IMR-90 (cell line): ENCODE measurements around the gene CDKAL1. TPM values are rescaled to one million over a fixed set of nuclear protein-coding genes. Genes with fewer than 3 reads are reported as not detected.

Experiments
- ATAC-seq: fragments of 200-7000 bp; cut with Tn5 transposase; 2 replicates; pipeline ENCODE4 v1.9.1; 2020; ENCODE audit warnings: low read depth, mild to moderate bottlenecking, moderate library complexity
- BruUV-seq: library from RNA; stranded (reverse); fragments of 400-500 nt; replicated peaks from 2 replicates; lab custom pipeline; 2021; lab: Mats Ljungman, UMichigan
- CTCF ChIA-PET: fragments of 300-600 bp; formaldehyde crosslinking; extraction: SDS; loops from one replicate; lab custom pipeline; 2021; ENCODE audit warnings: antibody characterized with exemption; lab: Yijun Ruan, JAX
- POLR2A ChIA-PET: fragments of 300-600 bp; sonication (Branson Sonifier 250); formaldehyde crosslinking; loops from one replicate; lab custom pipeline; 2022; ENCODE audit warnings: antibody characterized with exemption; ENCODE audit not compliant: unreplicated experiment; lab: Charles Lee
- DNase-seq: peaks from one replicate; pipeline ENCODE4 v3.0.0; 2013
- H2AFZ ChIP-seq: replicated peaks from 2 replicates; pipeline ENCODE3; 2013; ENCODE audit warnings: low read length, mild to moderate bottlenecking; ENCODE audit not compliant: poor library complexity
- H2AK5ac ChIP-seq: 2 replicates; pipeline ENCODE4 v1.6.1; 2013; ENCODE audit warnings: low read depth, low read length, inconsistent platforms
- H2AK9ac ChIP-seq: replicated peaks from 2 replicates; pipeline ENCODE3; 2013; ENCODE audit warnings: mild to moderate bottlenecking, low read depth, low read length, moderate library complexity; ENCODE audit not compliant: poor library complexity
- H2BK120ac ChIP-seq: 2 replicates; pipeline ENCODE4 v1.6.1; 2013; ENCODE audit warnings: low read depth, low read length, inconsistent platforms
- H2BK15ac ChIP-seq: 3 replicates; pipeline ENCODE4 v1.6.1; 2013; ENCODE audit warnings: low read depth, low read length, inconsistent platforms
- H2BK20ac ChIP-seq: 2 replicates; pipeline ENCODE4 v1.6.1; 2013; ENCODE audit warnings: low read depth, mild to moderate bottlenecking, inconsistent platforms, low read length, moderate library complexity
- H2BK5ac ChIP-seq: 2 replicates; pipeline ENCODE4 v1.6.1; 2013; ENCODE audit warnings: mild to moderate bottlenecking, low read depth, low read length, inconsistent platforms; ENCODE audit not compliant: poor library complexity, severe bottlenecking
- H3K14ac ChIP-seq: replicated peaks from 2 replicates; pipeline ENCODE4 v1.6.1; 2013; ENCODE audit warnings: low read depth, low read length, inconsistent platforms
- H3K18ac ChIP-seq: 2 replicates; pipeline ENCODE4 v1.6.1; 2013; ENCODE audit warnings: low read depth, low read length, control low read depth
- H3K23ac ChIP-seq: 2 replicates; pipeline ENCODE4 v1.6.1; 2013; ENCODE audit warnings: low read depth, low read length, inconsistent platforms
- H3K27ac ChIP-seq: 2 replicates; pipeline ENCODE4 v1.5.1; 2013; ENCODE audit warnings: mild to moderate bottlenecking, control low read depth, low read length; ENCODE audit not compliant: insufficient read depth
- H3K27me3 ChIP-seq: 2 replicates; pipeline ENCODE4 v1.6.1; 2013; ENCODE audit warnings: low read length; ENCODE audit not compliant: control insufficient read depth, insufficient read depth
- H3K36me3 ChIP-seq: 2 replicates; pipeline ENCODE4 v1.6.1; 2013; ENCODE audit warnings: low read length, mixed read lengths; ENCODE audit not compliant: control insufficient read depth, insufficient read depth
- H3K4ac ChIP-seq: 2 replicates; pipeline ENCODE4 v1.6.1; 2013; ENCODE audit warnings: low read depth, low read length, inconsistent platforms
- H3K4me1 ChIP-seq: 2 replicates; pipeline ENCODE4 v1.6.1; 2013; ENCODE audit warnings: low read length, mixed read lengths; ENCODE audit not compliant: control insufficient read depth, insufficient read depth
- H3K4me2 ChIP-seq: 2 replicates; pipeline ENCODE4 v1.6.1; 2013; ENCODE audit warnings: low read depth, mild to moderate bottlenecking, control low read depth, low read length, moderate library complexity
- H3K4me3 ChIP-seq: 2 replicates; pipeline ENCODE4 v1.5.1; 2013; ENCODE audit warnings: low read depth, mild to moderate bottlenecking, control low read depth, low read length, moderate library complexity; ENCODE audit not compliant: insufficient read depth
- H3K56ac ChIP-seq: 2 replicates; pipeline ENCODE4 v1.6.1; 2013; ENCODE audit warnings: low read length, inconsistent platforms; ENCODE audit not compliant: insufficient read depth; ENCODE audit errors: extremely low read depth
- H3K79me1 ChIP-seq, 2 experiments: 2 replicates each; pipeline ENCODE4 v1.6.1; 2013; ENCODE audit warnings: low read length in 2 of 2, inconsistent platforms in 1 of 2, low read depth in 1 of 2
- H3K9ac ChIP-seq: 2 replicates; pipeline ENCODE4 v1.6.1; 2013; ENCODE audit warnings: low read depth, low read length, control low read depth
- H3K9me1 ChIP-seq: 2 replicates; pipeline ENCODE4 v1.6.1; 2013; ENCODE audit warnings: low read length, inconsistent platforms; ENCODE audit not compliant: insufficient read depth
- H3K9me3 ChIP-seq: 2 replicates; pipeline ENCODE4 v1.6.1; 2013; ENCODE audit warnings: low read length; ENCODE audit not compliant: control insufficient read depth, insufficient read depth
- H4K20me1 ChIP-seq: 2 replicates; pipeline ENCODE4 v1.6.1; 2013; ENCODE audit warnings: low read length, inconsistent platforms; ENCODE audit not compliant: insufficient read depth
- H4K5ac ChIP-seq: 2 replicates; pipeline ENCODE4 v1.6.1; 2013; ENCODE audit warnings: mild to moderate bottlenecking, low read depth, low read length, control low read depth
- H4K8ac ChIP-seq, 2 experiments: 2 replicates each; pipeline ENCODE4 v1.6.1; 2013; ENCODE audit warnings: low read depth in 2 of 2, low read length in 2 of 2, control low read depth in 1 of 2, inconsistent platforms in 1 of 2
- H4K91ac ChIP-seq: 2 replicates; pipeline ENCODE4 v1.6.1; 2013; ENCODE audit warnings: low read depth, low read length, inconsistent platforms; ENCODE audit not compliant: insufficient read depth
- BHLHE40 ChIP-seq: fragments of 150-350 bp; IDR thresholded peaks from 2 replicates; pipeline ENCODE4 v1.6.1; 2016; ENCODE audit warnings: mild to moderate bottlenecking, low read depth, low read length
- CEBPB ChIP-seq: IDR thresholded peaks from 2 replicates; pipeline ENCODE4 v1.6.1; 2012; ENCODE audit warnings: low read depth, low read length, improper control_type of control experiment
- CHD1 ChIP-seq: IDR thresholded peaks from 2 replicates; pipeline ENCODE4 v1.6.1; 2012; ENCODE audit warnings: low read depth, low read length, improper control_type of control experiment
- FOS ChIP-seq: fragments of 150-350 bp; IDR thresholded peaks from 2 replicates; pipeline ENCODE4 v1.6.1; 2016; ENCODE audit warnings: low read depth, low read length
- MAFK ChIP-seq: IDR thresholded peaks from 2 replicates; pipeline ENCODE4 v1.6.1; 2012; ENCODE audit warnings: low read depth, low read length, improper control_type of control experiment
- MAZ ChIP-seq: IDR thresholded peaks from 2 replicates; pipeline ENCODE4 v1.6.1; 2012; ENCODE audit warnings: low read depth, mild to moderate bottlenecking, low read length, improper control_type of control experiment, moderate library complexity, borderline replicate concordance
- MXI1 ChIP-seq: IDR thresholded peaks from 2 replicates; pipeline ENCODE4 v1.6.1; 2012; ENCODE audit warnings: low read depth, mild to moderate bottlenecking, low read length, moderate library complexity, borderline replicate concordance
- NFE2L2 ChIP-seq: fragments of 150-350 bp; IDR thresholded peaks from 2 replicates; pipeline ENCODE4 v1.6.1; 2016; ENCODE audit warnings: low read depth, mild to moderate bottlenecking, low read length
- POLR2A ChIP-seq: IDR thresholded peaks from 2 replicates; pipeline ENCODE4 v1.6.1; 2012; ENCODE audit warnings: mild to moderate bottlenecking, low read depth, low read length
- RAD21 ChIP-seq: IDR thresholded peaks from 2 replicates; pipeline ENCODE4 v1.6.1; 2012; ENCODE audit warnings: low read length, improper control_type of control experiment
- RCOR1 ChIP-seq: IDR thresholded peaks from 2 replicates; pipeline ENCODE4 v1.6.1; 2012; ENCODE audit warnings: mild to moderate bottlenecking, low read length, improper control_type of control experiment; ENCODE audit not compliant: insufficient replicate concordance
- RFX5 ChIP-seq: IDR thresholded peaks from 2 replicates; pipeline ENCODE4 v1.8.0; 2012; ENCODE audit warnings: low read depth, mild to moderate bottlenecking, low read length, moderate library complexity
- SMC3 ChIP-seq: fragments of 150-350 bp; IDR thresholded peaks from 2 replicates; pipeline ENCODE4 v1.6.1; 2016; ENCODE audit warnings: low read depth, mild to moderate bottlenecking, antibody characterized with exemption, low read length, moderate library complexity
- USF2 ChIP-seq: fragments of 150-350 bp; IDR thresholded peaks from 2 replicates; pipeline ENCODE4 v1.6.1; 2017; ENCODE audit warnings: mild to moderate bottlenecking, antibody characterized with exemption, low read length, low read depth
- WGBS, 2 experiments: methylation state at CpG; one replicate each; pipeline versions ENCODE4 v1.1.5 to v1.1.7; 2013; ENCODE audit warnings: missing lambda C conversion rate in 2 of 2; ENCODE audit not compliant: insufficient read length in 1 of 2; ENCODE audit errors: extremely low coverage in 2 of 2; 5-methylcytosine and 5-hydroxymethylcytosine counted together
- dilution Hi-C: fragments of 300-500 bp; cut with HindIII; formaldehyde crosslinking; loops from one replicate; pipeline ENCODE4 v1.14.3; 2018; ENCODE audit warnings: low sequenced_read_pairs; ENCODE audit not compliant: unreplicated experiment
- in situ Hi-C: fragments of 300-500 bp; cut with MboI; formaldehyde crosslinking; loops from 3 replicates; pipeline ENCODE4 v1.14.3; 2019; ENCODE audit warnings: low sequenced_read_pairs, inconsistent platforms, mixed read lengths
- intact Hi-C: fragments of 100-400 bp; cut with micrococcal nuclease; formaldehyde crosslinking; loops from 2 replicates; pipeline ENCODE4 v1.10.0; 2022
- polyA plus RNA-seq, 3 experiments: library from polyadenylated mRNA; depleted of rRNA; stranded (reverse); fragments of >200 nt; gene quantifications; 2 replicates each; pipeline ENCODE4 v1.2.3, GENCODE V29; 2012; ENCODE audit warnings: low replicate concordance in 1 of 3
- total RNA-seq: library from RNA; depleted of rRNA; stranded (reverse); fragments of >200 nt; gene quantifications from 2 replicates; pipeline ENCODE4 v1.2.3, GENCODE V29; 2012
- TF ChIP-seq, protein P1 (sequence below): conservative IDR thresholded peaks from 2 replicates; pipeline ENCODE4 v1.5.1; 2012; ENCODE audit warnings: mild to moderate bottlenecking, low read depth, low read length, improper control_type of control experiment
- TF ChIP-seq, protein P2 (sequence below): fragments of 150-350 bp; IDR thresholded peaks from 2 replicates; pipeline ENCODE4 v1.6.1; 2016; ENCODE audit warnings: low read depth, mild to moderate bottlenecking, low read length, moderate library complexity, borderline replicate concordance

CDKAL1 gene
- total and polyA plus RNA-seq, 2 of the 4 experiments (the other 2 are of a cell fraction): 3.7 to 13.1 TPM

GRCh38 chr6:20657274-20657800 is 123.1 kb downstream of the CDKAL1 start:
- H4K20me1 ChIP-seq: no peaks in the 10 kb centered on the region
- no peak overlapping the region for H3K4me3 ChIP-seq
- ATAC-seq (no peak), DNase-seq (no peak)
- intact Hi-C loops (no loop called here), in situ Hi-C loops (no loop called here), dilution Hi-C loops (no loop called here)
- no peak overlapping the region for H3K23ac ChIP-seq
- H3K79me1 ChIP-seq: peaks cover 3 to 19% of the 10 kb centered on the region in 2 experiments; a peak in 3 of 4 replicates
- no peak overlapping the region for H2BK20ac ChIP-seq
- H3K56ac ChIP-seq: no peak overlapping the region
- H4K8ac ChIP-seq: no peak overlapping the region
- no peaks in the 10 kb centered on the region; the same call in none of the 2 replicates for H3K9me1 ChIP-seq
- H4K5ac ChIP-seq: no peak overlapping the region
- no peak for TF ChIP-seq NFE2L2
- no peak for TF ChIP-seq MAFK
- TF ChIP-seq, protein P1, sequence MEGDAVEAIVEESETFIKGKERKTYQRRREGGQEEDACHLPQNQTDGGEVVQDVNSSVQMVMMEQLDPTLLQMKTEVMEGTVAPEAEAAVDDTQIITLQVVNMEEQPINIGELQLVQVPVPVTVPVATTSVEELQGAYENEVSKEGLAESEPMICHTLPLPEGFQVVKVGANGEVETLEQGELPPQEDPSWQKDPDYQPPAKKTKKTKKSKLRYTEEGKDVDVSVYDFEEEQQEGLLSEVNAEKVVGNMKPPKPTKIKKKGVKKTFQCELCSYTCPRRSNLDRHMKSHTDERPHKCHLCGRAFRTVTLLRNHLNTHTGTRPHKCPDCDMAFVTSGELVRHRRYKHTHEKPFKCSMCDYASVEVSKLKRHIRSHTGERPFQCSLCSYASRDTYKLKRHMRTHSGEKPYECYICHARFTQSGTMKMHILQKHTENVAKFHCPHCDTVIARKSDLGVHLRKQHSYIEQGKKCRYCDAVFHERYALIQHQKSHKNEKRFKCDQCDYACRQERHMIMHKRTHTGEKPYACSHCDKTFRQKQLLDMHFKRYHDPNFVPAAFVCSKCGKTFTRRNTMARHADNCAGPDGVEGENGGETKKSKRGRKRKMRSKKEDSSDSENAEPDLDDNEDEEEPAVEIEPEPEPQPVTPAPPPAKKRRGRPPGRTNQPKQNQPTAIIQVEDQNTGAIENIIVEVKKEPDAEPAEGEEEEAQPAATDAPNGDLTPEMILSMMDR: no peak
- TF ChIP-seq FOS: no peak
- TF ChIP-seq, protein P2, sequence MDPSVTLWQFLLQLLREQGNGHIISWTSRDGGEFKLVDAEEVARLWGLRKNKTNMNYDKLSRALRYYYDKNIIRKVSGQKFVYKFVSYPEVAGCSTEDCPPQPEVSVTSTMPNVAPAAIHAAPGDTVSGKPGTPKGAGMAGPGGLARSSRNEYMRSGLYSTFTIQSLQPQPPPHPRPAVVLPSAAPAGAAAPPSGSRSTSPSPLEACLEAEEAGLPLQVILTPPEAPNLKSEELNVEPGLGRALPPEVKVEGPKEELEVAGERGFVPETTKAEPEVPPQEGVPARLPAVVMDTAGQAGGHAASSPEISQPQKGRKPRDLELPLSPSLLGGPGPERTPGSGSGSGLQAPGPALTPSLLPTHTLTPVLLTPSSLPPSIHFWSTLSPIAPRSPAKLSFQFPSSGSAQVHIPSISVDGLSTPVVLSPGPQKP: no peak
- no peak for TF ChIP-seq POLR2A
- TF ChIP-seq USF2: no peak
- TF ChIP-seq RCOR1: no peak
- no peak for TF ChIP-seq BHLHE40
- TF ChIP-seq SMC3: no peak
- TF ChIP-seq MAZ: no peak
- no peak for TF ChIP-seq RAD21
- TF ChIP-seq CHD1: no peak
- TF ChIP-seq RFX5: no peak
- no peak for TF ChIP-seq CEBPB
- TF ChIP-seq MXI1: no peak
- H3K27me3 ChIP-seq: no peaks in the 10 kb centered on the region
- no CpG with 5 or more reads among the region's 2 CpGs for WGBS, 2 experiments
- H2AK5ac ChIP-seq: no peak overlapping the region
- peaks cover 7% of the 10 kb centered on the region; the same call in 1 of the 2 replicates for H3K4me1 ChIP-seq
- no peak overlapping the region for H3K18ac ChIP-seq
- no peaks in the 10 kb centered on the region for H3K9me3 ChIP-seq
- no peak overlapping the region for H2AK9ac ChIP-seq
- H2BK5ac ChIP-seq: no peak overlapping the region
- H2BK15ac ChIP-seq: no peak overlapping the region
- ChIA-PET POLR2A (no interaction called here), CTCF (no interaction called here)
- H3K27ac ChIP-seq: no peak overlapping the region
- H3K4ac ChIP-seq: no peak overlapping the region
- H3K36me3 ChIP-seq: no peaks in the 10 kb centered on the region
- no TSS peak for BruUV-seq
- no peak overlapping the region for H2AFZ ChIP-seq
- no peak overlapping the region for H3K9ac ChIP-seq
- H3K14ac ChIP-seq: no peak overlapping the region
- no peak overlapping the region for H4K91ac ChIP-seq
- H3K4me2 ChIP-seq: no peak overlapping the region
- H2BK120ac ChIP-seq: no peak overlapping the region
